Eye (tissue), 1 donor: ENCODE results near the gene DLL1.

Experiments used
- DNase-seq: peaks from one replicate; pipeline ENCODE4 v3.0.0-alpha.2; 2015

DLL1 gene

DNA sequence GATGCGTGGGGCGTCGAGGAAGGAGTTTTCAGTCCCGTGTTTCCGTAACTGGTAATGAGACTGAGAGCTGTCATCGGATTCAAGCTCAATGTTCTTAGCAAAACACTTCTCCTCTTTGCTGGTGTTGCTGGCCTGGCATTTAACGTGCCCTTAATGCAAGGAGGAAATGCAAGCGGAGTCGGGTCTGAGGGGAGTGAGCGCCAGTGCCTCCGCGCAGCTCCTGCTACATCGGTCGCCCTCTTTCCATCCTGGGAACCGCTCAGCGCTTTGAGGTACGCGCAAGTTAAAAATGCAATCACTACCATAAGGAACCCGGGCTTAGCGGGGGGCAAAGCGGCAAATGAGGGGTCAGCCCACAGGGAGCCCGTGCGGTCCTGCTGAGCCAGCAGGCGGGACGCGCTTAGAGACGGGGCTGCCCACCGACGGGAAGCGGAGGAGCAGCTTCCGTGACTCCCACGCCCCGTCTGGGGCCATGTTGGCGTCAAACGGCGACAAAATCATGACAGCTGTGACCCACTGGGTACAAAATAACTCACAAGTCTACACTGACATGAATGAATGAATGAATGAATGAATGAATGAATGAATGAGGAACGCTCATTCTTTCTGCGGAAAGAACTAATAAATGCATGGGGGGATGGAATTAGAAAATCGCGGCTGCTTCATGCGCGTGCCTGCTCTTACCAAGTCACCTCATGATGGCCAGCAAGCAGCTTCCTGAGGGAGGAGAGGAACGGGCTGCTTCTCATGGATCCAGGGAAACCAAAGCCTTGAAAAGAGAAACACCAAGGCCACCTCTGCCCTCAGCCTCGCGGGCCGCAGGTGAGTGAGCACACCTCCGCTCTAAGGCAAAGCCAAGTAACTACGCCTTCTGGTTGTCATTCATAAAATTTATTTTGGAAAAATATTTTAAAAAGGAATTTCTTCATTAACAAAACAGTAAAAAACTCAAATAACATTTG lies 9.3 kb downstream of the DLL1 start:
- no peak for DNase-seq

DNA sequence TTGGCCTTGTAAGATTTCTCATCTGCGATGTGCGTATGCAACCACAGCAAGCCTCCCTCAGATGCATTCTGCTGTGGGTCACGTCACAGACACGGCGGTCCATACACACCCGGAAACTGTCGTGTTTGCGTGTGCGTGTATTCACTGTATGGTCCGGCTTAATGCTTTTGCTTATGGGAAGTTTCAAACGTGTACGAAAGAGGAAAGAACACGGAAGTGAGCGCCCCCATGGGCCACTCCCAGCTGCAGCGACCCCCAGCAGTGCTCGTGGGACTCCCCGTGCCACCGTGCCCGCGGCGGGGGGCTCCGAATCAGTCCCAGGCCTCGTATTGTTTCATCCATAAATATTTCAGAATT lies 10.2 kb downstream of the DLL1 start:
- DNase-seq: no peak

DNA sequence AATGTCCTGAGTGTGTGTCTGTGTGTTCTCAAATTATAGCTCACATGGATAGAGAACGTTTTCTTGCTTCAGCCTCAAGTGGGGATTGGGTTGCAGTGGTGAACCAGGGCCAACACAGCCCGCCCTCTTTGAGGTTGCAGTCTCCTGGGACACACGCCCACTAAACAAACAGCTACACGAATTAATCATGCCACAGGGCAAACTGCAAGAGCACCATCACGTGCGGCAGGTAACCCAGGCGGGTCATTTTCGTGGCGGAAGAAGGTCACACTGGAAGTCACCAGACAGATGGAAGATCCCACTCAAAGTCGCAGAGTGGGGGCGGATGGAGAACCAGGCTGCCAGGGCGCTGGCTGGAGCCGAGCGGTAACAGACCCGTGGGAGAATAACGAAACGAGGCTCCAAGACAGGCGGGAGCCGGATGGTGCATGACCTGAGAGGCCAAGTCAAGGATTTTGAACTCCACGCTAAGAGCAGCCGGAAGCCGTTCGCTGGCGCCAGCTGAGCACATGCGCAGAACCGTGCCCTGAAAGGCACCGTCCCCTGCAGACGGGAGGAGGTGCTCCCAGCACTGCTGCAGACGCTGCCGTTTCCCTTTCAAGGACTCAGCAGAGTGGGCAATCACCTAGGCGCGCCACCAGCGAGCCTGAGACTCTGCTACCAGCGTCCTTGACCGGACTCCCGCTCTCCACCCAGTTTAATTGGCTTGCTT lies 10.7 kb downstream of the DLL1 start:
- peak; percentile 75 for DNase-seq

DNA sequence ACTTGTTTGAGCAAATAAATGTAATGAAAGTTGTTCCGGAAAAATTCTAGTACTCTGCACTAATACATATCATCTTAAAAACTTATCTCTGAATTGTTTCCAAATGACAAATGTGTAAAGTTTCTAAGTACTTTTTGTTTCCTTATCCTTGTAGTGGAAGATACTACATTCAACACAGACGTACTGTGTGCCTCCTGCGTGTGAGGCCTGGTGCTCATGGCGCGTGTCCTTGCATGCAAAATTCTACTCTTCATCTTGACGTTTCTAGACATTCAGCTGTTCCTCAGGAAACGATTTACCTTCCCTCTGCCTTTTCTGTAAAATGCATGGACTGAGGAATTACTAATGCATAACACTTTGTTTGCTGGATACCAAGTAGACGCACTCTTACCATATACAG lies 11.5 kb downstream of the DLL1 start:
- no peak for DNase-seq

DNA sequence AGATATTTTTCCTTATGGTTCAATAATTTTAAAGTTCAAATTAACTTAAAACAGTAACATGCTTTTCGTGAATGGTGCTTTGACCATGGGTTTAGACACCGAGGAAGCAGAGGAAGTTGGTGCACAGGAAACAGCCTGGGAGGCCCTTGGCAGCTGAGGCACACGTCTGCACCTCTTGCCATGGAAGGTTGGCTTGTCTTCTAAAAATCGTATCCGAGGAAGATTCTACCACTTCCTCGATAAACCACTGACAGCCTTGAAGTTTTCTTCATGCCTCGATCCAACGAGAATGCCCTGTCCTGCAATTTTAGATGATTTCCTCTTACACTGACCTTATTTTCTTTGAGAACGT lies 12.2 kb downstream of the DLL1 start:
- DNase-seq: no peak

DNA sequence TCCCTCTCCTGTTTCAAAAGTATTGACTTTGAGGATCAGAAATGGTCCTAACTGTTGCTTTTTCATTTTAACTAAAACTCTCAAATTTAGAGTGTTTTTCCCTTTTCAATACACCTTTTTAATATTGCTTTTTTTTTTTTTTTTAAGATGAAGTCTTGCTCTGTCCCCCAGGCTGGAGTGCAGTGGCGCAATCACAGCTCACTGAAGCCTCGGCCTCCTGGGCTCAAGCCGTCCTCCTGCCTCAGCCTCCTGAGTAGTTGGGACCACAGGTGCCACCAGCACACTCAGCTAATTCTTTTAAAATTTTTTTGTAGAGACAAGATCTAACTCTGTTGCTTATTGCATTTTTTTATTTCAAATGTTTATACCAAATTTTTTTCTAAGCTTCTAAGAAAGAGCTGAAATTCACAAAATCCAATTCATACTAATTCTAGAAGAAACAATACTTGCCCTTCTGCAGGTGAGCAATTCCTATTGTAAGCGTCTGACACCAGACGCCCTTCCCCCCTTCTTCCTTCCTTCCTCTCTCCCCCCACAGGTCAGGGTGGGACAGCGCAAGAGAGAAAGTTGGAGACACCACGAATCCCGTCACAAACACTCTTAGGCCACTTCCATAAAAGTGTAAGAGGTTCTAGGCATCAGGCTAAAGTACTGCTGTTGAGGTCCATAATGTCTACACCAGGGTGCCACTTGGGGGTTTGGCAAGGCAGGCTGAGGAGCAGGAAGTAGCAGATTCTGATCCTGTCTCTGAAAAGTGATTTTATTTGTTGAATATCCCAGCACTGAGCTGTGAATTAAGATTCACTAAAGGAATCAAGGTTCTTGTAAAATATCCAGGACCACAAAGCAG lies 12.8 kb downstream of the DLL1 start:
- no peak for DNase-seq

DNA sequence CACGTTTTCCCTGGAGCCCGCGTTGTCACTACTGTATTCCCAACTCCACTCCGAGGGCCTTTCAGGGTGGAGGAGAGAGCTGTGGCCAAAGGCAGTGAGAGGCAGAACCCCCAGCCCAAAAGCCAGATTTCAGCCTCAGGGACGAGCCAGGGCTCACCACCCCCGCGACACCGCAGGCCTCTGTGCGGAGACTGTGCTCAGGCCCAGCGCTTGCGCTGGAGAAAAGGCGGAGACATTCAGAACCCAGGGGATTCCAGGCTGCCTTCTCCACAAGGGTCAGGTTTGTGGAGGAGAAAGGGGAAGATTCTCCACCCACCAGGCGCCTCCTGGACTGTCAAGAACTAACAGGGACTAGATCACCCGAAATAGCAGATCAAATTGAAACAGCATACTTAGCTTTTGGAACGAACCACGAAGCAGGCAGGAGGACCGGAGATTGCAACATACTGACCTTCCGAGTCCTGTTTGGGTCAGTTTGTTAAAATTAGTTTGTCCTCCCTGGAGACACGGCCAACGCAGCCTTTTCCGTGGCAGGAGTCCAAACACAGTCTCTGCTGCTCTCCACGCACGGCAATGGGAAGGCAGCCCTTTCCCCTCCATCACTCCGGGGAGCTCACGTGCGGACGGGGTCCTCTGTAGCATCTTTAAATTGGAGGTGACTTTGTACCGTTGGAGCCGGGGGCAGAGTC lies 14.4 kb downstream of the DLL1 start:
- DNase-seq: no peak

DNA sequence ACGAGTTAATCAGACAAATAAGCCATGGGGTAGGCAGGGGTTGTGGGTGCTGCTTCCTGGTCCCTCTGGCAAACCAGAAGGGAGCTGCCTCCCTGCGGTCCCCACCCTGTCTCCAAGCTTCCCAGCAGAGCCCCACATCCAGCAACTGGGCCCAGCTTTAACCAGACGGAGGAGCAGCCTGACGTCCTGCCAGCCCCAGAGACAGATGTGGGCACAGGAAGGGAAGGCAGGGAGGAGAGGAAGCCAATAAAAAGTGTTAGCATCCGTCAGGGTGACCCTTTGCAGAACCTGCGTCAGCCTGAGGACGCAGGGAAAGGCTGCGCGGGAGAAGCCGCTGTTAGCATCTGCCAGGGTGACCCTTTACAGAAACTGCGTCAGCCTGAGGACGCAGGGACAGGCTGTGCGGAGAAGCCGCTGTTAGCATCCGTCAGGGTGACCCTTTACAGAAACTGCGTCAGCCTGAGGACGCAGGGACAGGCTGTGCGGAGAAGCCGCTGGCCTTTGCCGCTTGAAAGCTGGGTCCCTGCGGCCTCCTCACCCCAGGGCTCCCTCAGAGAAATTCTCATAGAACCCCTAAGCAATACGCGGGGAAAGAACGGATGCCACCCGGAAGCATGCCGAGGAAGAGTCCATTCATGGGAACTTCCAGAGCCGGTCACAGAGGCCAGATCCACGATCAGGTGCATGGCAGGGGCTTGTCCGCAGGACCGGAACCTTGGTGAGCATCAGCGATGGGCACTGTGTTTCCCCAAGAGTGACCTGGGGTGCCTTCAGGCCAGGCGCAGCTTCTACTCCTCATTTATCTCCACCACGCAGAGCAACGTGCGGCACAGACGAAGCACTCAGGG lies 15.9 kb downstream of the DLL1 start:
- no peak for DNase-seq

DNA sequence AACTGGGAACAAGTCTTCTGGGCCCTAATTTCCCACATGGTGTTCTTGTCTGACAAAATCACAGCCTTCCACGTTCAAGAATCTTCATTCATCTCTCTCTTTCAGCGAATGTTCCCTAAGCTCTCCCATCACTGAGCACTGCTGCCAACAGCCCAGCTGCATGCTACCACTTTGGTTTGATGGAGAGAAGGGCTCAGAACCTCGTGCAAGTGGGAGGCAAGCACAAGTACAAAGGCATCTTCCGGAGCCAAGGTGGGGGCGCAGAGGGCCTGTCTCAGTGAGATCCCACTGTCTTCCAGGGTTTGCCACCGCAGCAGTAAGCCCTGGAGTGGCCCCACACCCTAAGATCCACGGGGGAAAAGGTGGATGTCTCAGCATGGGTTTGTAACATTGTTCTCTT lies 17.2 kb downstream of the DLL1 start:
- DNase-seq: no peak

DNA sequence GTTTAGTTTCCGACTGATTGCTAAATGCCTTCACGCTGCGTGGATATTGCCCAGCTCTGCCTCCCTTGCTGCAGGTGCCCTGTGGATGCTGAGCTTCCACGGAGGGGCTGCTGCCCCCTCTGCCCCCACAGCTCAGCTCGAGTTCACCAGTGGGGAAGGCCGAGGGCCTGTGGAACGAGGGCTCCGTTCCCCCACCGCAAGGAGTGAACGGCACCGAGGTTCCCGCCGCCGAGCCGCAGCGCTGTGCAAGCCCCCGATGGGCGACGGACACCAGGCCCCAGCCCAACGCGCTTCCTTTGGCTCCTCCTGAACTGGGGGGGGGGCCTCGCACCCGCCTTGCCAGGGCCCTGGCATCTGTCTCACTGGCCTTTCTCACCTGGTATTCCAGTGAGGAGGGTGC lies 17.7 kb downstream of the DLL1 start:
- no peak for DNase-seq

DNA sequence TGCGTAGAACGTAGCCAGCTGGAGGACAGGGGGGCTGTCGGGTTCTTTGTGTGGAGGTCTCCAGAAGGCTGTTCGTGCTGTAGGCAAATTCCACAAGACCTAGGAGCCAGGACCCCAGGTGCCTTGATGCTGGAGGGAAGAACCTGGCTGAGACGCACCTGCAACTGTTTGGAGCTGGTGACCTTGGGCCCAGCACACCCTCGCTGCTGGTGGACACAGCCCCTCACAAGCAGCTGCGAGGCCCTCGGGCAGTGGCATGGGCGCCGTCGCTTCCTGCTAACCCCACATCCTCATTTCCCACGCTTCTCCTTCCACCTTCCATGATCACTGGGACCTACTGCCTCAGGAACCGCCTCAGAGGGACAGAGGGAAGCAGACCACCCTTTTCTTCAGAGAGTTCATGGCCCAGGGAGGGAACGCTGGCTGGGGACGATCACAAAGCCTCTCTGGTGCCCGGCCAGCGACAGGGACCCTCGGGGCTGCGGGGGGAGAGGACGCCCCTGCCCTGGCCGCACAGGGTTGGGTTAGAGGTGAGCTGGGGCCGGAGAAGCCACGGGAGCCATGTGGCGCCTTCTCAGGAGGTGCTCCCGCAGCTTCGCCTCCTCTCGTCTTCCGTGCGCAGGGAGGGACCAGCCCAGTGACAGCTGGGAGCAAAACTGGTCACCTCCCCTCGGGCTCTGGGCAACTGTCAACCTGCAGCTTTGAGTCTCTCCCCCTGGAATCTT lies 18.4 kb downstream of the DLL1 start:
- DNase-seq: no peak

DNA sequence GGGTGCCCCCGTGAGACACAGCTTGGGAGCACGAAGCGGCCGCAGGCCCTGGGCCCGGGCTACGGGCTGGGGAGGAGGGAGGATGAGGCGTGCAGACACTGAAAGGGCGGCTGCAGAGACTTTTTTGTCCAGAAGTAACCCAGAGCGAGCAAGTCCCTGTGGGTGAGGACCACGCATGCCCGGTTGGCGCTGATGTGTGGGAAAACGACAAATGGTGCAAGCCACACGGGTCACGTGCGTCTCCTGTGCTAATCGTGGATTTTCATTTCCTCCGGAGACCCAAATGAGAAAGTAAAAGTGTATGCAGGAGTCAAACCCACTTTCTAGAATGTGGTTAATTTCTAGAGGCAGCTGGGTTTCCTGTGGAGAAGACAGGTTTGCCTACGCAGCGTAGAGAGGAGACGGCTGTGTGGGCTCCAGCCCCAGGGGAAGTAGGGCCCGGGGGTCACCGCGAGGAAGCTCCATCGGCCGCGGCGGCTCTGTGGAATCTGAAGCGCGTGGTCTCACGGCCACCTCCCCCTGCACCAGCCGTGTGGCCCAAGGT lies 19.0 kb downstream of the DLL1 start:
- DNase-seq: no peak

DNA sequence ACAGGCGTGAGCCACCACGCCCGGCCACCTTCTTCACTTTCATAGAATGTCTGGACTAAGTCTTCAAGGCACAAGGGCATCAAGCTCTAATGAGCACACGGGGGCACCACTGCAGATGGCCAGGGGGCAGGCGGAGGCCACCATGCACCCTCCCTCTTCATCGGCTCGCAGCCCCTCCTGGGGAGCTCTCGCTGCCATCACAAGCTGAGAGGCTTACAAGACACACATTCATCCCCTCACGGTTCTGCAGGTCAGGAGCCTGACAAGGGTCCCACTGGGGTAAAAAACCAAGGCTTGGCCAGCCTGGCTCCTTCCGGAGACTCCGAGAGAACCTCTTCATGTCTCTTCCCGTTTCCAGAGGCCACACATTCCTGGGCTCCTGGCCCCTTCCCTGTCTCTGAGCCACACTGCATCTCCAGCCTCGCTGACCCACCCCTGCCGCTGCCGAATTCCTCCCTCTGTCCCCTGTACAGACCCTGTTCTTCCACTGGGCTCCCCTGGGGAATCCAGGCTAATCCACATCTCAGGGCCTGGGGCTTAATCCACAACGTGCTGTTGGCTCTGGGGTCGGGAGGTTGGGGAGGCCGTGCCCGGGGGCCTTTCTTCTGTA lies 19.8 kb downstream of the DLL1 start:
- DNase-seq: peak; percentile 34

DNA sequence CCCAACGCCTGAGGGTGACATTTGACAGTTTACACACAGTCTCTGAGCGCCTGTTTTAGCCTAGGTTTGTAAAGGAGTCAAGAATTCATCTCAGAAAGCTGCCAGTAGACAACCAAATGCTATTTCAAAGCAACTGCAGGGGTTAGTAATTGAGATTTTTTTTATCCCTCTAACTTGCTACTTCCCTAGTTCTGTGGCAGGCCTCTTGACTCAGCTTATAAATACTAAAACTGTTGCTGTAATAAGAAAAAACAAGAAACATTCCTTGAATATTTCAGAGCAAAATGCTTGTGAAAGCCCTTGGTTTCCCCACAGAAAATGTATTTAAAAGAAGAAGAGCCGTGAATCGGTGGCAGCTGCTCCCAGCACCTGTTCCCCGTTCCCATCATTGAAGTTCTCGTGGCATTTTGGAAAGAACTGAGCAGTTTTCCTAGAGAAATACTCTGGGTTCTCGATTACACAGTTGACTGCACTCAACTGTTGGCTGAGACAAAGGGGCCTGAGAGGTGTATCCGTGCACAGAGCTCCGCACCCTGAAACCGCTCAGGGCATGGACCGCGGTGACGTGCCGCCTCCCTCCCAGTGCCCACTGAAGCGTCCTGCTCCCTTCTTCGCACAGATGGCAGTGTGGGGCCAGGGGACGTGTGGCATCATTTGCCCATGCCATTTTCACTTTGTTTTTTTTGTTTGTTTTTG lies 20.9 kb downstream of the DLL1 start:
- peak; percentile 77 for DNase-seq

DNA sequence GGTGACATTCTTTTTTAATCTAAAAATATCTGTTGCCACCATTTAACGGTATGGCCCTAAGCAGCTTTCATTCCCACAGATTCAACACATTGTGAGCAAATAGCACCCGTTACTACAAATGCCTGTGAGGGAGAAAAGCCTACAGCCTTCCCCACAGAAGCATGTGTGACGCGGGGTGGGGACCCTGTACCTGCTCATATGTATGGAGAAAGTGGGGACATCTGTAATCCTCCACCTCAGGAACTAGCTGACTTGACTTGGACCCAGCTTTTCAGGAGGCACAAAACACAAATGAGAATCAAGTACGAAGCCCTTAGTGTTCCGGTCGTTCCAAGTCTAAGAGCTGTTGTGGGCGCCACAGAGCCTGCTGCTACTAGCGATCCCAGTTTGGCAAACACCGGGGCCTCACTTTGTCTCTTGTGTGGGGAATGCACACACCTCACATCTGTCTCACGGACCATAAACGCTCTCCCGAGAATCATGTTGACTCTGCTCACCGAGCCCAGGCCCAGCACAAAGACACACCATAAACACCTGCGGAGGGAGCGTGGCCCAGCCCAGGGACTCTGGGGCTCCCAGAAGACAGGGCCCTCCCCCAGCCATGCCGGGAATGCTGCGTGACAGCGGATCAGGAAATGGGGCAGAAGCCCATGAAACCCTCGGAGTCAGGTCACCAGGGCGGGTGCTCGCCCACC lies 21.6 kb downstream of the DLL1 start:
- DNase-seq: peak; percentile 65

DNA sequence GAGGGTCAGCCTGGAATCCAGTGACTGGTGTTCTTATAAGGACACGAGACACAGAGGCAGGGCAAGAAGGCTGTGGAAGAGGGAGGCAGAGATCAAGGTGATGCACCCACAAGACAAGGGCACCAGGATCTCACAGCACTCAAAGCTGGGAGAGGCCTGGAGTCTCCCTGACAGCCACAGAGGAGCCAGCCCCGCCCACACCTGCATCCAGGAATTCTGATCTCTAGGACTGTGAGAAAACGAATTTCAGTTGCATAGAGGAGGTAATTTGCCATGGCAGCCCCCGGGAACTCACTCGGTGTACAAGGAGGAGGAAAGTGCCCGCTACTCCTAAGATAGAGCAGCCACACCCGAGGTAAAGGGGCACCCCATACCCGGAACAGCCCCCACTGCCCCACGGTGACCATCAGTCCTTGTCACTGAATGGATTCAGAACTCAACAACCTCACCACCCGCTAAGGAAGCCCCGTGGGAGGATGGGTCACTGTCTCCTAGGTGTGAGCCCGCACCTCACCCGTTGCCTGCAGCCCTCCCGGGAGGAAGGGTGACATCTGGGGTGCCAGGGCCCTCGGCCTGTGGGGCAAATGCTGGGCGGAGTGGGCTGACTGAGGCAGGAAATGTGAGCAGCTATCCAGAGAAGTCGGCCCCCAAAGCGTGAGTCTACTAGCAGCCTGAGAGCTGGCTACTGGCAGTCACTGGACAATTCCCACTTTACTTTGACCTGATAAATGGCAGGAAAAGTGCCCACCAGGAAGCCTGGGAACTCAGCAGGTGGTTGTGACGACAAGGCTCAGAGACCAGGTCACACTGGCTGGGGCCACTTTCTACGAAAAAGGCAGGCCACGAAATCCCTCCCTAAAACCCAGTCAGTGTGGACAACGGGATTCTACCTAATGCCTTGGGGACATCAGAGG lies 22.4 kb downstream of the DLL1 start:
- no peak for DNase-seq

DNA sequence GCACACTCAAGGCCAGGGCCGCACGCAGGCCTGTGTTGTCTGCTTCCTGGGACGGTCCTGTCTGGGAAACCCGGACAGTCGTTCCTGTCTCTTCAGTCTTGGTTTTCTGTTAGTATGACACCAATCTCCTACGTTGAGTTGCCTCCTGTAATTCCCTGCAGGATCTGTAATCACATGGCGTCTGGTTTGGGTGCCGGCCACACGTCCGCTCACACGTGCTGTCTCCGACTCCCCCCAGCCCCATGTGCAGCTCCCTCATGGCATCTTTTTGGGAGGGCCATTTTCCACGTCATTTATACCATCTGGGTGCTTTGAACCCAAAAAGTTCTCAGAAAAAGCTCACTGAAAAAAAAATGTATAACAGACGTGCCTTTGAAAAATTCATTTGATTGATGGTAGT lies 23.2 kb downstream of the DLL1 start:
- DNase-seq: no peak
